ENCODE results near the gene CMPK1. TPM values are rescaled to one million over a fixed set of nuclear protein-coding genes. Genes with fewer than 3 reads are reported as not detected.

The CMPK1 gene
- total and polyA plus RNA-seq, 2 of the 8 experiments (the other 6 are each of a cell fraction or from before 2014, with no cell fraction given), result 6.0 to 36.9 TPM

GRCh38 chr1:47347735-47348134 is 14.1 kb downstream of the CMPK1 start (continued):
- TF ChIP-seq CHD7 (IDR thresholded peaks at IDR 0.05; ENCODE audit: insufficient replicate concordance, low read length) (no peak), SAP30 (IDR thresholded peaks at IDR 0.05; ENCODE audit: insufficient read depth, insufficient replicate concordance, low read length) (no peak), HDAC6 (IDR thresholded peaks at IDR 0.05; ENCODE audit: low read depth, low read length) (no peak), KDM1A (IDR thresholded peaks at IDR 0.05; ENCODE audit: borderline replicate concordance, low read length) (no peak), TAF1 (IDR thresholded peaks at IDR 0.05; ENCODE audit: low read depth, low read length) (no peak), GTF2F1 (IDR thresholded peaks at IDR 0.05; ENCODE audit: borderline replicate concordance, low read depth, low read length) (no peak)
